GM21367 (cell line): ENCODE results near the gene DNAH10.

Source experiments
- ATAC-seq: cut with Tn5 transposase; IDR thresholded peaks from one replicate; pipeline ENCODE4 v1.9.1; 2021; ENCODE audit not compliant: unreplicated experiment

The DNAH10 gene

DNA sequence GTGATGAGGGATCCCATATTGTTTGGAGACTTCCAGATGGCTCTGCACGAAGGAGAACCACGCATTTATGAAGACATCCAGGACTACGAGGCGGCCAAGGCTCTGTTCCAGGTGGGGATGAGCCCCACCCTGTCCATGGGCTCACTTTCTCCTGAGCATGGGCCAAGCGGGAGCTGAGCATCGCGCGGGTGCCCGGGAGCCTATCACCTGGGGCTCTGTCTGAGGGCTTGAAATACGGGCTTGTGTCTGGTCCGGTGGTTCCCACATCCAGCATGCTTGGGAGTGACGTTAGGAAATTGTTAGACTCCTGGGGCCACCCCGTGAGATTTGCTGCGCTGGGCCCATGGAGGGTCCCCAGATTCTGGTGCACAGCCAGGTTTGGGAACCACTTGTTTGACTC is 117.6 kb downstream of the DNAH10 start:
- no peak for ATAC-seq

DNA sequence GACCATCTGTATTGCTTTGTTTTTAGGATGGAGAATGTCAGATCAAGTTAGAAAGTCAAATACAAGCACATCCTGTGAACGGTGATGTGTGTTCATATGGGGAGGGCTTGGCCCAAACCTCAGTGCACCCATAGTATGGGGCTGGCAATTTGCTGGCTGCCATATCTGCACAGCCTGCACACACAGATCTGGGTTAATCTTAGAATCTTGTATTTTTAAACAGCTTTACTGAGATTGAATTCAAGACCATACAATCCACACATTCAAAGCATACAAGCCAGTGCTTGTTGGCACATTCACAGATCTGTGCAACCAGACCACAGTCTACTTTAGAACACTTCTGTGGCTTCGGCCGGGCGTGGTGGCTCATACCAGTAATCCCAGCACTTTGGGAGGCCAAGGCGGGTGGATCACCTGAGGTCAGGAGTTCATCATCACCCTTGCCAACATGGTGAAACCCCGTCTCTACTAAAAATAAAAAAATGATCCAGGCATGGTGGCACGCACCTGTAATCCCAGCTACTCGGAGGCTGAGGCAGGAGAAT is 120.1 kb downstream of the DNAH10 start:
- ATAC-seq, result no peak

DNA sequence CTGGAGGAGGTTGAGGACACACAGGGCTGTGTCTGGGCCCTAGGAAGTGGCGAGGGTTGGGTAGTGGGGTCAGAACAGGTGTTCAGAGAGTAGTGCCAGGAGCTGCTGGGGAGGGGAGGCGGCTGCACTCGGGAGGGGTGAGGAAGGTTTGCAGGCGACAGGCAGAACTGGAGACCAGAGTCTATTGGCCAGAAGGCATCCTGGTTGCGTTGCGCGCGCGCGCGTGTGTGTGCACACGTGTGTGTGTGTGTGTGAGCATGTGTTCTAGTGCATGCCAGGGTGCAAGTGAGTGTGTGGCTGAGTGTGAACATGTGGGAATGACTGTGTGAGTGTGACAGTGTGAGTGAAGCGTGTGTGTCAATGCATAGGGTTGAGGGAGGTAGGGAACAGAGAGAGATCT is 124.2 kb downstream of the DNAH10 start:
- ATAC-seq, result no peak

DNA sequence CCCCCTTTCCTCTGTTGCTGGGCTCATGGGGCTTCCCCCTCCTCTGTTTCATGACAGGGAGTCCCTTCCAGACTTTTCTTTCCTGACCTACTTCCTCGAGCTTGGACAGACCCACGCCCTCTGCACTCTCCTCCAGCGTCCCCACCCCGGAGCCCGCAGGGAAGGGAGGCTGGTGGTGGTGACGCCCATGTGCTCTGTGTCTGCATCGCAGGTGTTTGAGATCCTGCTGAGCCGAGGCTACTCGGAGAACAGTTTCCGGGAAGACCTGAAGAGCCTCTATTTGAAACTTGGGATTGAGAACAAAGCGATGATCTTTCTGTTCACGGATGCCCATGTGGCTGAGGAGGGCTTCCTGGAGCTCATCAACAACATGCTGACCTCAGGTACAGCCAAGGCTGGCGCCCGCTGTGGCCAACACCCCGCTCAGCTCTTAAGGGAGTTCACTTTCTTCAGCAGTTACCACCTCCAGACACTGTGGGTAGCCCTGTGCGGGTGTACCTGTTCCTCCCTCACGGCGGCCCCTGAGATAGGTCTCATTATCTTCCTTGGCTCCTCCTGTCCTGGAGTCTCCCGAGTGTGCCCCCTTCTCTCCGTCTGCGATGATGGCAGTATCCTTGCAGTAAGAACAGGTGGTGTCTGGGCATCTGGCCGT is 125.0 kb downstream of the DNAH10 start:
- ATAC-seq, result no peak

DNA sequence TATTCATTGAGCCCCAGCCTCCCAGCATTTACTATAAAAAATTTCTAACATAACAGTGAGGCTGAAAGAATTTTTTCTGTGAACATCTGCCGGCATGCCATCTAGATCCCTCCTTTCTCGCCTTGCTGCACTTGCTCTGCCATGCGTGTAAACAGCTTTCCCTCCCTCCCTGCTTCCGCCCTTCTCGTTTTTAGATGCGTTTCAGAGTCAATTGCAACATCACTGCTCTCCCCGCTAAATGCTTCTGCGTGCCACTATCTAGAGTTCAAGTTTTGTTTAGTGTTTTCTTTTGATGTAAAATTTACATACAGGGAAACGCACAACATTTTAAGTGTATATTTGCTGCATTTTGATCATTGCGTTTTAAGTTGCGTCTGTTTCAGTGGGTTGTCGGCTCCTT is 126.9 kb downstream of the DNAH10 start:
- no peak for ATAC-seq

DNA sequence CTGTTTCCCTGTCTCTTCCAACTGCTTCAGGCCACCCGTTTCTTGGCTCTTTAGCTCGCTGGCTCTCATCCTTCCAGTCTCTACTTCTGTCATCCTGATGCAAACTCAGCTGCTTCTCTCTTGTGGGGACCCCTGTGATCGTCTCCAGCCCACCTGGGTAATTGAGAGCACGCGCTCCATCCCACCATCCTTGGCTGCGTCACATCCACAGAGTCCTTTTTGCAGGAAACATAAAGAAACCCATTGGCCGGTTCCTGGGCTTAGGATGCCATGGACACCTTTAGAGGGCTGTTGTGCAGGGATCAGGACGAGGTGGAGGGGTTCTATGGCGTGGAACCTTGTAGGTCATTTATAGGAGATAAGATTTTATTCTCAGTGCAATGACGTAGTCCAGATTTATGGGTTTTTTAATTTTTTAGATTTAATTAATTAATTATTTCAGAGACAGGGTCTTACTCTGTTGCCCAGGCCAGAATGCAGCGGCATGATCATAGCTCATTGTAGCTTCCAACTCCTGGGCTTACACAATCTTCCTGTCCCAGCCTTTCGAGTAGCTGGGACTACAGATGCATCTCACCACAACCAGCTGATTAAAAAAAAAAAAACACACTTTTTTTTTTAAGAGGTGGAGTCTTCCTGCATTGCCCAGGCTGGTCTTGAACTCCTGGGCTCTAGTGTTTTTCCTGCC is 127.9 kb downstream of the DNAH10 start:
- ATAC-seq, result no peak

DNA sequence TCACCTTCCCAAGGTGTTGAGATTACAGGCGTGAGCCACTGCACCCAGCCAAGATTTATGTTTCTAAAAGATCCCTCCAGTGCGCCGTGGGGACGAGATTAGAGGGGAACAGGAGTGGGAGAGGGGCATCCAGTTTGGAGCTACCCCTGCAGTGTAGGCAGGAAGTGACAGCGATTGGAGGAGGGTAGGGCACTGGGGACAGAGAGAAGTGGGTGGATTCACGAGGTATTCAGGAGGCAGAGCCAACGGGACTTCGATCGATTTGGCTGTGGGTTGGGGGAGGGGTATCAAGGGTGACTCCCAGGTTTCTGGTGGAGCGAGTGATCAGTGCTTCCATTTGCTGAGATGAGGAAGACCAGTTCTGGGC is 128.4 kb downstream of the DNAH10 start:
- no peak for ATAC-seq

DNA sequence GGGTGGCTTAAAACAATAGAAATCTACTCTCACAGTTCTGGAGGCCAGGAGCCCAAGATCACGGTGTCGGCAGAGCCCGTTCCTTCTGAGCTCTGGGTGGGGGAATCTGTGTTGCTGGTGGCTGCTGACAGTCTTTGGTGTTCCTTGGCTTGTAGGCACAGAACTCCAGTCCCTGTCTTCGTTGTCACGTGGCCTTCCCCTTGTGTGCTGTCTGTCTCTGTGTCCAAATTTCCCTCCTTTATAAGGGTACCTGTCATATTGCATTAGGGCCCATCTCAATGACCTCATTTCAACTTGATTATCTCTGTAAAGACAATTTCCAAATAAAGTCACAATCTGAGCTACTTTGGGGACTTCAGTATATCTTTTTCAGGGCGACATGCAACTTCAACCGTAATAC is 128.9 kb downstream of the DNAH10 start:
- no peak for ATAC-seq

DNA sequence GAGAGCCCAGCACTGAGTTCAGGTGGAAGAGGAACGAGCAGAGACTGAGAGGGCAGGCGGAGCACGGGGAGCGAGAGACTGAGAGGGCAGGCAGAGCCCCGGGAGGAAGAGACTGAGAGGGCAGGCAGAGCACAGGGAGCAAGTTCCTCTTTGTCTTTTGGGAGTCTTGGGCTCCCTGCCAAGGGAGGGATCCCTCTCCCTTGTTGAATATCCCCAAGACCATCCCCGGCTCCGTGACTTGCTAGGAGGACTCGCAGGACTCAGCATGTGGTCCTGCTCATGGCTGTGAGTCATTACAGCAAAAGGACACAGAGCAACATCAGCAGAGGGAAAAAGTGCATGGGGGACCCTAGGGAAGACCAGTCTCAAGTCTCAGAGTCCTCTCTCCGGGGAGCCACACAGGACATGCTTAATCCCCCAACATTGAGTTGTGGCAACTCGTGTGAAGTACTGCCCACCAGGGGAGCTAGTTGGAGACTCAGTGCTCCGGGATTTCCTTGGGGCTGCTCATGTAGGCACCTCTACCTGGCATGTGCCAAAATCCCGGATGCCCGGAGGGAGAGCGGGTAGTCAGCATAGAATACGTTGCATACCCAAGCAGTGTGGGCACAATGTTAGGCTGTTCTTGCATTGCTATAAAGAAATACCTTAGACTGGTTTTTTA is 129.5 kb downstream of the DNAH10 start:
- ATAC-seq, result no peak

DNA sequence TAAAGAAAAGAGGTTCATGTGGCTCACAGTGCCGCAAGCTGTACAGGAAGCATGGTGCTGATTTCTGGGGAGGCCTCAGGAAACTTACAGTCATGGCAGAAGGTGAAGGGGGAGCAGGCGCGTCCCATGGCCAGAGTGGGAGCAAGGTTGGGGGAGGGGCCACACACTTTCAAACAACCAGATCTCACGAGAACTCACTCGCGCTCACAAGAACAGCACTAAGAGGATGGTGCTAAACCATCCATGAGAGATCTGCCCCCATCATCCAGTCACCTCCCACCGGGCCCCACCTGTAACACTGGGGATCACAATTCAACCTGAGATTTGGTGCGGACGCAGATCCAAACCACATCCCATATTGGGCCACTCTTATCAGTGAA is 130.1 kb downstream of the DNAH10 start:
- no peak for ATAC-seq

DNA sequence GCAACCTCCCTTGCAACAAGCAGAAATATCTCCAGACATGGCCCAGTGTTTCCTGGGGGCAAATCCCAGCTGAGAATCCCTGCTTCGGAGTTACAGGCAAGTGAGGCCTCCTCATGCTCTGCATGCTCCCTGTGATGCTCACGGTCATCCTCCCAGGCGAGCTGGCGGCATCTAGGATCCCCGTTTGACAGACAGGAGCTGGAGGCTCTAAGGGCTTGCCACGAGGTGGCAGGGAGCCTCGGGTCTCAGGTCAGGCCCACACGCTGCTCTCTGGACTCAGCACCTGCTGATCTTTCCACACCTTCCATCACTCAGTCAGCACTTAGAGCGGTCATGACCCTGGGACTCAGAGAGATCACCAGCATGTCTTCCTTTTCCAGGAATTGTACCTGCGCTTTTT is 130.8 kb downstream of the DNAH10 start:
- no peak for ATAC-seq

DNA sequence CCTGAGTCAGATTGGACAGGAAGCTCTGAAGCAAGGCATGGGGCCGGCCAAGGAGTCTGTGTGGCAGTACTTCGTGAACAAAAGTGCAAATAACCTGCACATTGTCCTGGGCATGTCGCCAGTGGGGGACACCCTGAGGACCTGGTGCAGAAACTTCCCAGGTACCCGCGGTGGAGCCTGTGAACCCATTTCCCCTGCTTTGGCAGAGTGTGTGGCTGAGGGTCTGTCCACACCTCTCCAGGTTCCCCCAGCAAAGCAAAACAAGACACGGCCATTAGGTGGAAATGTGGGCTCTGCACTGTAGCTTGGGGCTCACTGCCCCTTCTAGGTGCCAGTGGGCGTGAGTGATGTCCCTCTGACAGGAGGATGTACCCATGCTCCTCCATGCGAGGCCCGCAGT is 131.2 kb downstream of the DNAH10 start:
- ATAC-seq, result no peak

DNA sequence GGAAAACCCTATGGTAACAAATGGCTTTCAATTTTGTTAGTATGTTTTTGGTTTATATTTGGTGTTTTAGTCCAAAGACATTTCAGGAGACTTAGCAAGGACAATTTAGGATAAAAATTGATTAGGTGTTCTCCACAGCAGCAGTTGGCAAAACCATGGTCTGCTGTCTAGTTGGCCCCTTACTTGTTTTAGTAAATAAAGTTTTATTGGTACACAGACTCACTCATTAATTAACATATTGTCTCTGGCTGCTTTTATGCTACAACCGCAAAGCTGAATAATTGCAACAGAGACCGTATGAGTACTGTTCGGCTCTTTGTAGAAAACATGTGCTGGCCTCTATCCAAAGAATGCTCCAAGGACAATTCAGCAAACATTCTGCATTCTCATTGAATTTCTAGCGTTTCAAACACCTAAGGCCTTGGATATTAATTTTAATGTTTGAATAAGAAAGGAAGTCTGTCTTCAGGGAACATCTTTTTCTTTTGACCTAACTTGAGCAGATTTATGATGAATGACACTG is 132.8 kb downstream of the DNAH10 start:
- no peak for ATAC-seq

DNA sequence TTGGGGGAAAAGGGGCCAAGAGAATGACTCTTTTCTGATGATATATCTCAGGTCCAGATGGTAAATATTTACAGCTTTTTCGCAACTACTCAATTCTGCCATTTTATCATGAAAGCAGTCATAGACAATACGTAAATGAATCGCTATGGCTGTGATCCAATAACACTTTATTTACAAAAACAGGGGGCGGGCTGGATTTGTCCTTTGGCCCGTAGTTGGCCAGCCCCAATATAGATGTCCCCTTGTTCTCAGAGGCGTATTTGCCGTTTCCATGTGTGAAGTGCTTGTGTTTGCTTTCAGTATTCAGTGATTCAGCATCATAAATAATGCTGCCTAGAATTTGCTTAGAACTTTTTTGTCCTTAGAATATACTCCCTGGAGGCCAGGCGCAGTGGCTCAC is 133.3 kb downstream of the DNAH10 start:
- no peak for ATAC-seq

DNA sequence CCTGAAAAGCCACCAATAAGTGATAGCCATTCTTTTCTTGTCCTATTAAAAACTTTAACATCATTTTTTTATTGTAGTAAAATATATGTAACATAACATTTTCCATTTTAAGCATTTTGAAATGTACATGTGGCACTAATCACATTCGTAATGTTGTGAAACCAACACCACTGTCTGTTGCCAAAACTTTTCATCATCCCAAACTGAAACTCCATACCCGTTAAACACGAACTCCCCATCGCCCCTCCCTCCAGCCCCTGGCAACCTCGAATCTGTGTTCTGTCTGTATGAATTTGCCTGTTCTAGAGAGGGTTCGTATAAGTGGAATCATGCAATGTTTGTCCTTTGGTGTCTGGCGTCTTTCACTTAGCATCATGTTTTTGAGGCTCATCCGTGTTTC is 134.7 kb downstream of the DNAH10 start:
- ATAC-seq, result no peak

DNA sequence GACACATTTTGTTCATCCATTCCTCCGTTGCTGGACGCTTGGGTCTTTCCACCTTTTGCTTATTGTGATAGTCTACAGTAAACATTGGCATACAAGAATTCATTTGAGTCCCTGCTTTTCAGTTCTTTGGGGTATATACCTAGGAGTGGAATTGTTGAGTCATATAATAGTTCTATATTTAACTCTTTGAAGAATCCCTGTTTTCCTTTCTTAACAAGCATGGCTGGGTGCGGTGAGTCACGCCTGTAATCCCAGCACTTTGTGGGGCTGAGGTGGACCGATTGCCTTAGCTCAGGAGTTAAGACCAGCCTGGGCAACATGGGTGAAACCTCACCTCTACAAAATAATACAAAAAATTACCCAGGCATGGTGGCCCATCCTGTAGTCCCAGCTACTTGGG is 135.1 kb downstream of the DNAH10 start:
- no peak for ATAC-seq

DNA sequence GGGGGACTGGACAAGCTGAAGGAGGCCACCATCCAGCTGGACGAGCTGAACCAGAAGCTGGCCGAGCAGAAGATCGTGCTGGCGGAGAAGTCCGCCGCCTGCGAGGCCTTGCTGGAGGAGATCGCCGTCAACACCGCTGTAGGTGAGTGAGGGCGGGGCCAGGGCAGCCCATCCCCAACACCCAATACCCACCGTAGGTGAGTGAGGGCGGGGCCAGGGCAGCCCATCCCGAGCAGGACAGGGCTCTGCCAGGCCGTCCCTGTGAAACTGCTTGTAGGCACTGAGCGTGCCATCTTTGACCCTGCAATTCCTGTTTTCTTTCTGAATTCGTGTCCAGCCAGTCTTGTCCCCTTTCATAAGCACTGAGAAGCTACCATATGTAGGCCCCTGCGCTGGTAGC is 136.6 kb downstream of the DNAH10 start:
- ATAC-seq, result no peak

DNA sequence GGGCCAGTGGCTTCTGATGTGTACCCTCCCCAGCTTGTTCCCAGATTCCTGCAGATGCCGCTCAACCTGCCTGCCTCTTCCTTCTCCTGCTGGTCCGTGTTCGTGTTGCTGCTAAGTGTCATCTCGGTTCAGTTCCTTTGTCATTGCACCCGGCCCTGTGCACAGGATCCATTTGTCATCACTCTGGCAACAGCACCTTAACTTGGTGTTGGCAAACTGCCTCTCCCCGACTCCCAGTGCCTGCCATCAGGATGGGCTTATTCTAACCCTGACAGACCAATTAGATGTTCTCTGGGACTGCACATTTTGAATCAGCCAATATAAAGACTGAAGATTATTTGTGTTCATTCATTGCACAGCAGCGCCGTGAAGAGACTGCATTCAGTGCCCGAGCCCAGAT is 137.3 kb downstream of the DNAH10 start:
- no peak for ATAC-seq

DNA sequence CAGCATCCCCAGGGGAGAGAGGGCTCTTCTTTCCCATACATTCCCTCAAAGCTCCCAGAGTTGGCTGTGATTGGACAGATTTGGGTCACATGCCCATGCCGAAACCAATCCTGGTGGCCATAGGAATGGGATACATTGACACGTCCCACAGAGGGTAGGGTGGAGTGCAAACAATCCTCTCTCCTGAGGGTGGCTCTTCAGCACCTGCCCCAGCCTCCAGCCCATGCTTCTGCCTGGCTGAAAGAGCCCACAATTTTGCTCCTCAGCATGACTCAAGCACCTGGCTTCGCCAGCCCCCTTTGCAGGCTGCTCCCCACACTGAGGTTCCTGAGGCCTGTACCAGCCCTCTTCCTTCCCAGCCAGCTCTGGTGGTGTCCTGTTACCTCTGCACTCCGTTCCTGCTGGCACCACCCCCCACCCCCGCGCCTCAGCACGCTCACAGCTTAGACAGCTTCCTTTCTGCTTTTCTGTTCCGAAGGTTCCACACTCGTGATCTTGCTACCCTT is 138.8 kb downstream of the DNAH10 start:
- ATAC-seq, result no peak

DNA sequence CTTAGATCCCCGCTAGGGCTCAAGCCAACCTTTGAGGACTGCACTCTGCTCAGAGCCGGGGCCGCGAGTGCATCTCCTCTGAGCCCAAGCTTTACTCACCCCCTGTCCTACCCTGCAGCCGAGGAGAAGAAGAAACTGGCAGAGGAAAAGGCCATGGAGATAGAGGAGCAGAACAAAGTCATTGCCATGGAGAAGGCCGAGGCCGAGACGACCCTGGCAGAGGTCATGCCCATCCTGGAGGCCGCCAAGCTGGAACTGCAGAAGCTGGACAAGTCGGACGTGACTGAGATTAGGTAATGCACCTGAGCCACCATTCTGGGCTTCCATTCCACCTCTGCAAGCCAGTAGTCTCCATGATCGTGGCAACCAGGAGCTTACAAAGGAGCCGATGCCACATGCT is 140.7 kb downstream of the DNAH10 start:
- ATAC-seq, result no peak

DNA sequence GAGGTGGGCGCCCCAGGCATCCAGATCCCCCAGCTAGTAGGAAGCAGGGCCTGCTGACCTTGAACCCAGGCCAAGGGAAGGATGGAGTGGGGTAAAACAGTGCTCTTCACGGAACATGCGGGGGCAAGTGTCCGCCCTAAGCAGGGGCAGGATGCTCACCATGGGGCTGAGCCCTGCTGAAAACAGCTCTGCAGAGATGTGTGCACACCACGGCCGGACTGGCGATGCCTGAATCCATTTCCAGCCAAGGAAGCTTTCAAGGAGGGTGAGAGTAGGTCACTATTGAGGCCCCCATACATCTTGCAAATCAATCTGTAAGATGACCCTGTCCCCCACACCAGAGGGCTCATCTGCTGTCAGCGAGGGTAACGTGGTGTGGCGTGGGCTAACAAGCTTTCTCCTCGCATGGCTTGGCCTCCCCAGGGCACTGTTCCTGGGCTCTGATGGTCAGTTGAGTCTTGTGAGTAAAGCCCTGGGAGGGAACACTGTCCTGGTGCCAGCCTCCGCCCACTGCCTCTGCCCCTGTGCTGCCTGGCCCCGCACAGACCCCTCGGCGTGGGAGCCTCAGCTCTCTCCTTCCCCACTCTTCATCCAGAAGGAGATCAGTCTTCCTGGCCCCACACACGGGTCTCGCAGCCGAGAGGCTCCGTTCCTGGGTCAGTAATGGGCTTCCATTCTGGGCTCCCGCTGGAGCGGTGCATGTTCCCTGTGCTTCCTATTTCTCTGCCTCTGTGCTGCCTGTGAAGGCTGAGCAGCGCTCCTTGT is 141.4 kb downstream of the DNAH10 start:
- no peak for ATAC-seq
